Adrenal gland (tissue), 12 donors: ENCODE results near the gene WWOX. TPM values are rescaled to one million over a fixed set of nuclear protein-coding genes. Genes with fewer than 3 reads are reported as not detected.

Source experiments
- DNase-seq, 7 donors: peaks; one replicate each; pipeline ENCODE4 v3.0.0-alpha.2; 2019 to 2020
- H3K27ac ChIP-seq, 5 donors: fragments of 200-600 bp; sonication (generic) in 4 of 5; 1 replicate in 3 of 5; 2 replicates in 2 of 5; pipeline versions ENCODE4 v1.5.1 to v1.8.0; 2016 to 2020; ENCODE audit warnings: mild to moderate bottlenecking in 1 of 5
- H3K27me3 ChIP-seq: fragments of 200-600 bp; 2 replicates; pipeline ENCODE4 v1.8.0; 2021
- H3K36me3 ChIP-seq, 2 donors: fragments of 200-600 bp; replicated peaks in 1 of 2; 1 replicate in 1 of 2; 2 replicates in 1 of 2; pipeline versions ENCODE4 v1.5.1 to v1.8.0; 2018 to 2022
- H3K4me1 ChIP-seq, 2 donors: fragments of 200-600 bp; replicated peaks in 1 of 2; 1 replicate in 1 of 2; 2 replicates in 1 of 2; pipeline versions ENCODE4 v1.5.1 to v1.8.0; 2018 to 2021
- H3K4me3 ChIP-seq, 4 donors: fragments of 200-600 bp; sonication (generic) in 3 of 4; one replicate each; pipeline ENCODE4 v1.5.1; 2016 to 2018
- H3K9me3 ChIP-seq, 3 donors: fragments of 200-600 bp; sonication (generic) in 1 of 3; replicated peaks in 1 of 3; 1 replicate in 2 of 3; 2 replicates in 1 of 3; pipeline versions ENCODE4 v1.5.1 to v1.8.0; 2016 to 2021
- POLR2A ChIP-seq, 2 donors: fragments of 450-650 bp; IDR thresholded peaks; one replicate each; pipeline ENCODE4 v1.6.1; 2017; ENCODE audit warnings: antibody characterized with exemption in 2 of 2, mild to moderate bottlenecking in 2 of 2, moderate library complexity in 1 of 2
- WGBS, 4 donors: extraction: QIAGEN DNeasy Blood & Tissue Kit in 2 of 4; methylation state at CpG; one replicate each; pipeline versions ENCODE4 v1.1.5 to v1.1.7; 2013 to 2017; 5-methylcytosine and 5-hydroxymethylcytosine counted together
- intact Hi-C, 2 donors: fragments of 100-400 bp; cut with DNase I; formaldehyde crosslinking; loops; one replicate each; pipeline versions ENCODE4 v1.14.1 to v1.15.0; 2022 to 2023
- polyA plus RNA-seq, 3 donors: library from polyadenylated mRNA; stranded (reverse); fragments of 200-250 nt in 2 of 3; fragments of 350-450 nt in 1 of 3; fragmentation: Illumina TruSeq in 1 of 3; extraction: RNeasy Lipid Tissue Mini Kit (QIAGEN cat#74804) in 1 of 3; gene quantifications; one replicate each; pipeline ENCODE4 v1.2.3, GENCODE V29; 2013 to 2014
- total RNA-seq, 9 donors: library from RNA; depleted of rRNA in 4 of 9; stranded (reverse); fragments of >200 nt in 4 of 9; fragments of 120-200 nt in 1 of 9; fragmentation: NEBNext Ultra II Directional in 1 of 9; extraction: Animal tissue kit (Norgen Biotek cat#: 25700) in 1 of 9; gene quantifications; one replicate each; pipeline versions ENCODE4 v1.1.0 to v1.2.4, GENCODE V29; 2013 to 2023
- TF ChIP-seq, protein P1 (sequence below), 6 experiments: fragments of 450-650 bp in 4 of 6; fragments of 200-600 bp in 2 of 6; sonication (generic) in 1 of 6; IDR thresholded peaks; 1 replicate in 5 of 6; 2 replicates in 1 of 6; pipeline versions ENCODE4 v1.5.1 to v1.8.0; 2016 to 2021; ENCODE audit warnings: antibody characterized with exemption in 6 of 6, mild to moderate bottlenecking in 2 of 6, moderate library complexity in 1 of 6
- donor health status: healthy with polysubstance abuse.
- donor health status: Bipolar disorder and iron deficiency.
- donor health status: DM: yes; HTN: yes; CAD: no.
- donor health status: DM: no; HTN: no; CAD: no.
- donor health status: DM: no; HTN: no; CAD: no.
- donor health status: DM: yes; HTN: yes; CAD: no.

Gene WWOX
- total and polyA plus RNA-seq, 12 donors: 11.8 to 74.6 (median 20.5) TPM

DNA sequence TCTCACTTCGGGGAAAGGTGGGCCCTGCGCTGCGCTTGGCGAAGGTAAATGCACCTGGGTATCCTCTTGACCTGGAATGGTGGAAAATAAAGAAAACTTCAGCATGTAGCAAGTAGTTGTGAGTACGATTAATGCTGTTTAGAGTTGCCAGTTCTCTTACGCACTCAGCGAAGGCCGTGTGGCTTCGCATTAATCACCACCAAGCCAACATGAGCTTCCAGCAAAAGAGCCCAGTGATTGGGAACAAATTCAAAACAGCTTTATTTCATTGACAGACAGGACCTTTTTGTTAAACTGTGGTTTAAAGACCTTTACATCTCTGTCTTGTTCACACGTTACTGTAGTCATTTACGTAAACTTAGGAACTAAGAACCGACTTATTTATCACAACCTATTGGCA is 969.7 kb downstream of the WWOX start:
- no peaks in the 10 kb centered on the region for H3K4me1 ChIP-seq
- intact Hi-C loops: no loop called here
- no peaks in the 10 kb centered on the region for H3K27me3 ChIP-seq
- H3K9me3 ChIP-seq: no peaks in the 10 kb centered on the region
- TF ChIP-seq, protein P1, sequence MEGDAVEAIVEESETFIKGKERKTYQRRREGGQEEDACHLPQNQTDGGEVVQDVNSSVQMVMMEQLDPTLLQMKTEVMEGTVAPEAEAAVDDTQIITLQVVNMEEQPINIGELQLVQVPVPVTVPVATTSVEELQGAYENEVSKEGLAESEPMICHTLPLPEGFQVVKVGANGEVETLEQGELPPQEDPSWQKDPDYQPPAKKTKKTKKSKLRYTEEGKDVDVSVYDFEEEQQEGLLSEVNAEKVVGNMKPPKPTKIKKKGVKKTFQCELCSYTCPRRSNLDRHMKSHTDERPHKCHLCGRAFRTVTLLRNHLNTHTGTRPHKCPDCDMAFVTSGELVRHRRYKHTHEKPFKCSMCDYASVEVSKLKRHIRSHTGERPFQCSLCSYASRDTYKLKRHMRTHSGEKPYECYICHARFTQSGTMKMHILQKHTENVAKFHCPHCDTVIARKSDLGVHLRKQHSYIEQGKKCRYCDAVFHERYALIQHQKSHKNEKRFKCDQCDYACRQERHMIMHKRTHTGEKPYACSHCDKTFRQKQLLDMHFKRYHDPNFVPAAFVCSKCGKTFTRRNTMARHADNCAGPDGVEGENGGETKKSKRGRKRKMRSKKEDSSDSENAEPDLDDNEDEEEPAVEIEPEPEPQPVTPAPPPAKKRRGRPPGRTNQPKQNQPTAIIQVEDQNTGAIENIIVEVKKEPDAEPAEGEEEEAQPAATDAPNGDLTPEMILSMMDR (IDR thresholded peaks at IDR 0.05): no peak
- TF ChIP-seq POLR2A (IDR thresholded peaks at IDR 0.05): no peak
- no peak overlapping the region for H3K27ac ChIP-seq
- 85 to 92% (median 90%) methylated on average over 12 of the region's 12 CpGs for WGBS, 4 donors
- DNase-seq: no peak
- H3K36me3 ChIP-seq: no peaks in the 10 kb centered on the region
- H3K4me3 ChIP-seq: no peak overlapping the region

DNA sequence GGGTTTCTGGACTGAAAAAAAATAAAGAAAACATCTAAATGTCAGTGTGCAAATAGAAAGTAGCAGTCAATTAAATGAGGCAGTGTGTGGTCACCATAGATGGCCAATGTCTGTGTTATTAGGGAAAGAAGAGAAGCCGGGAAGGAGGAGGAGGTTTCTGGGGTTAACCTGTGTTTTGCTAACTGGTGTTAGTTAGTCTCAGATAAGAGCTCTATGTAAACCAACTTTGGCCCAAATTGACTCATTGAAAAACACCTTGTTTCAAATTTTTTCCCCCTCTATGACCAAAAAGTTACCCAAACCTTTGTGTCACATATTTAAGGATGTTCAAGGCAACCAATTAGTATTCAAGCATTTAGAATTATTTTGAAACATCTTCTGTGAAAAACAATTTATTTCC is 970.2 kb downstream of the WWOX start:
- no peak overlapping the region for H3K4me3 ChIP-seq
- H3K27ac ChIP-seq: peak overlapping the region in 1 of 5 donors; percentile 3
- no peaks in the 10 kb centered on the region for H3K9me3 ChIP-seq
- no peaks in the 10 kb centered on the region for H3K27me3 ChIP-seq
- DNase-seq: no peak
- H3K36me3 ChIP-seq: no peaks in the 10 kb centered on the region
- WGBS, 4 donors: 66 to 80% (median 77%) methylated on average over 1 of the region's 1 CpG
- intact Hi-C loops: no loop called here
- no peak for TF ChIP-seq POLR2A (IDR thresholded peaks at IDR 0.05)
- TF ChIP-seq, protein P1 (IDR thresholded peaks at IDR 0.05): no peak
- H3K4me1 ChIP-seq: no peaks in the 10 kb centered on the region

DNA sequence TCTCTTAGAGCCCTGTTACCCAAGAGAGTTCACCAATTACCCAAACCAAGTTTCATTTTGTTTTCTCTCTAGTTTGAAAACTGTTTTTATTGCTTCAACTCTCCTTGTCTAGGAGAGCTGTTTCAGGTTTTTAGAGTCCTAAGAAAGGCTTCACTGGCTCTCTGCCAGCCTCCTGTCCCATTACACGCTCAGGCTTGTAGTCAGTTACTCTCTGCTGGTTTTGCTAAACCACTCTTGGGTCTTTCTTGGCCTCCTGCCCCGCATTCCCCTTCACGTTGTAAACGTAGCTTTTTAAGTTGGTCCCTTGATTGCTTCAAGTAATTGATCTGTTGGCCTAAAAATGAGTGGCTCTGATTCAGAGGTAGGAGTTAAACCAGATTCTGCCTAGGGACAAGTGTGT is 972.0 kb downstream of the WWOX start:
- no peaks in the 10 kb centered on the region for H3K27me3 ChIP-seq
- no peaks in the 10 kb centered on the region for H3K9me3 ChIP-seq
- H3K4me3 ChIP-seq: no peak overlapping the region
- 59 to 73% (median 71%) methylated on average over 4 of the region's 4 CpGs for WGBS, 4 donors
- H3K27ac ChIP-seq: no peak overlapping the region
- intact Hi-C loops: no loop called here
- no peaks in the 10 kb centered on the region for H3K36me3 ChIP-seq
- H3K4me1 ChIP-seq: no peaks in the 10 kb centered on the region
- TF ChIP-seq POLR2A (IDR thresholded peaks at IDR 0.05): no peak
- TF ChIP-seq, protein P1 (IDR thresholded peaks at IDR 0.05): no peak
- peak in 1 of 7 donors; percentile 18 for DNase-seq

DNA sequence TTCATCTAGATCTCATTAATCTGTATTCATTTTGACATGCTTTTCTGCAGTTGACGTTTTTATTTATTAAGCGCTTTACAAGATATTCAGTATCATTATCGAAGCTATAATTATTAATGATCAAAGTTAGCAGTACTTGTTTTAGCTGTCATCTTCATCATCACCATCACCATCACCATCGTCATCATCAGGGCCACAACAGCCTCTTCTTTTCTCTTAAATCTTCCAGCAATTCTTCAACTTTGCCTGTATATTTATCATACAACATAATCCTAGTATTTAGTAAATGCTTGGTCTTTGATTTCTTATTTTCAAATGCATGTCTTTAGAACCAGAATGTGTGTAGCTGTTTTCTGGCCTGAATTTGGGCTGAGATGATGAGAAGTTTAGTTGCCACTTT is 973.1 kb downstream of the WWOX start:
- TF ChIP-seq POLR2A (IDR thresholded peaks at IDR 0.05): no peak
- no peak for DNase-seq
- intact Hi-C loops: no loop called here
- Histone ChIP-seq H3K4me1 (no peaks in the 10 kb centered on the region), H3K36me3 (no peaks in the 10 kb centered on the region), H3K4me3 (no peak overlapping the region), H3K9me3 (no peaks in the 10 kb centered on the region), H3K27ac (no peak overlapping the region), H3K27me3 (no peaks in the 10 kb centered on the region)
- 92 to 93% (median 93%) methylated on average over 4 of the region's 4 CpGs for WGBS, 4 donors

DNA sequence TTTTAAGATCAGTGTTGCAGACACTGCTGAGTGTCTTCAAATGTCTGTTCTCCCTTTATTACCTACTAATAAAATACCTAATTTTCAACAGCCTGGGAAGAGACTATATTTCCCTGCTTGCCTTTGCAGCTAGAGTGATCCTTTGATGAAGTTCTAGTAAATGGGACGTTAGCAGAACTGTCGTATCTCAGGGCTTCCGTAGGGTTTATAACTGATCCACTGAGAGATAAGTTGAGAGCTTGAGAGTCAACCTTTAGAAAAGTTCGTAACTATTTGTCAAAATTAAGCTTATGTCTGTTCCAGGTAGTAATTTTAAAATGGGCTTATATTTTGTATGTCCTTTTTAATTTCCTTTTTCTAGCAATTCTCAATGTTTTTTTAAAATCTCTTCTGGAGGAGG is 974.1 kb downstream of the WWOX start:
- Histone ChIP-seq H3K36me3 (no peaks in the 10 kb centered on the region), H3K4me1 (no peaks in the 10 kb centered on the region), H3K4me3 (no peak overlapping the region), H3K27me3 (no peaks in the 10 kb centered on the region), H3K27ac (no peak overlapping the region), H3K9me3 (no peaks in the 10 kb centered on the region)
- intact Hi-C loops: no loop called here
- WGBS, 4 donors: 72 to 88% (median 78%) methylated on average over 4 of the region's 4 CpGs
- TF ChIP-seq POLR2A (IDR thresholded peaks at IDR 0.05): no peak
- TF ChIP-seq, protein P1 (IDR thresholded peaks at IDR 0.05): no peak
- no peak for DNase-seq
